CD4-positive, alpha-beta T cell treated with Interleukin-1 beta for 1 hour (primary cell): ENCODE measurements around the gene TMEM207.
A peak's percentile ranks its signal among the peaks of the same experiment; 100 is the strongest.
"Not testable (repeated sequence)": the region's sequence is repeated elsewhere in the genome, so short reads cannot be mapped to it uniquely, and the experiment has no call there.

Experiments used
- DNase-seq, 2 donors: peaks; one replicate each; pipeline ENCODE4 v3.0.0-alpha.2; 2020 to 2022

The TMEM207 gene

DNA sequence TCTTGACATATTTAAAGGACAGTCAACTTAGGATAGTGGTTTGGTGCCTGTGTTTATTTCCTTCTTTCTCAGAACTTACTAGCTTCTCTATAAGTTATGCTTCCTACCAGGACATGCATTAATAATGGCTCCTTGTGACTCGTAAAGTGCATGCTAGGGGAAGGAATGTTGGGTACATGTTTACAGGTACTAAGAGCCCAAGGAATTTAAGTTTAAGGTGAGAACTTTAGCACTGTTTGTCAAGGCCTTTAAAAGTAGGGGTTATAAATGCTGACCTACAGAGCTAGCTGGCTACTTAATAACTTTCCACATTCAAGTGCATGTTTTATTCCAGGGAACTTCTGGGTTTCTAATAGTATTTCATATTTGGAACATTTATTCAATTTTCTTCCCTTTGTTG lies at the start of gene TMEM207:
Gene TMEM207, minus strand, starts transcription at position 101 of the 400 bp plus-strand sequence. Its CDS starts 92 bp downstream, at position 9.
- DNase-seq, result no peak

DNA sequence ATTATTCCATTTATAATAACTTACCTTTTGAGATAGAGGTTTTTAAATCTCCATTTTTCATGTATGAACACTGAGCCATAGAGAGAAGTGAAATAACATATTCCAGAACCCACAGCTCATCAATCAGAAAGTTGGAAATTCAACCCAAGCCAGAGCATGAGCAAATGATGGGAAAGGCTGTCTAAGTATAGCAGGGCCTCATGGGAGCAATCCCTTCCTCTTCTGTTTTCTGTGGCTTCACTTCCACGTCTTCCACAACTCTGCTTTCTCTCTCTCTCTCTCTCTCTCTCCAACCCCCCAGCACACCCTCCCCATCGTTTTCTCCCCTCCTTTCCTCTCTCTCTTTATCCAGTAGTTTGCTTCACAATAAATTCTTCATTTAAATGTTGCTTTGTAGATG lies 49.4 kb upstream of the TMEM207 start:
- no peak for DNase-seq

DNA sequence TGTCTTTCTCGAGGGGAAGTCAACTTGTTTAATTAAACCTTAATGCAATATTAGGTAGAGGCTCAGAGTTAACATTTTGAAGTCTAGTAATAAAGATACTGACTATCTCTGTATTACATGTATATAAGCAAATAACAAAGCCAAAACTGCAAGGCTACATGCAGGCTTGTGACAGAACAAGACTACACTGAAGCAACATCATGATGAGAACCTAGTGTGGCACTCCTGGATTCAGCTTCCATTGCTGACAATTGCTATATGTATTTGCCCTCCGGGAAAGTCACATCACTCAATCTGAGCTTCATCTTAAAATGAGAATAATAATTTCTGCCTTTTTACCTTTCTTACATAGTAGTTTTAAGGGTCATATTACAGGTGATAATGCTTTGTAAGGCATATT lies 48.6 kb upstream of the TMEM207 start:
- no peak for DNase-seq

DNA sequence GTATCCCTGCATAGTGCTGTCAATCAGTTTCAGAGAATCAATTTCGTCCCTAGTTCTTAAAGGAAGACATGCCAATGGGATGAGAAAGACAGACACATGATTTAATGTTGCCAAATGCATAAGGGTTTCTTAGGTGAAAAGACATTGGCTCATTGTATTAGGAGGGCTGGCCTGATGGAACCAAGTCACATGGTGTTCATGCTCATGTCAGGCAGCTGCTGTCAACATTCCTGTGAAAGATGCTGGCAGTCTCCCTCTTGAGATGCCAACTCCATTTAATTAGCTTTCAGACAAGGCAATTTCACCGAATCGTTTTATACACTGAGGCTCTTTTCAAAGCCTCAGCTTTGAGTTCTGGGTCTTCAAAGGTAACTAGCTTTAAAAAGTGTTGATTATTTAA lies 48.1 kb upstream of the TMEM207 start:
- DNase-seq, result no peak

DNA sequence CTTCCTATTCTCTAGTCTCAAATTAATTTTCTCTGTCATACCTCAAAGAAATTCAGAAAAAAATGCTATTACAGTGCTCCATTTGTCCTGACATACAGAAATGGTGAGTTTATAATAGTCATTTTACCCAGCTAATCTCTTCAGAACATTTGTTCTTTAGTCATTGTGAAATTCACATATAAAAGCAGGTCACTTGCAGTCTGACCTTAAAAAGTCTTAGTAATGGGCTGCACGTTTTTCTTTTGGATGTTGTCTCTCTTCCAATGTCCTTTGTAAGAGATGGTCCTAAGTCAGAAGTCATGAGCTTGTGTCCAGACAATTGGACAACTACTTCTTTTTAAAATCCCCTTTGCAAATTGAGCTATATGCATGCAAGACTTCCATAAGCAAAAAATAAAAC lies 47.2 kb upstream of the TMEM207 start:
- no peak for DNase-seq

DNA sequence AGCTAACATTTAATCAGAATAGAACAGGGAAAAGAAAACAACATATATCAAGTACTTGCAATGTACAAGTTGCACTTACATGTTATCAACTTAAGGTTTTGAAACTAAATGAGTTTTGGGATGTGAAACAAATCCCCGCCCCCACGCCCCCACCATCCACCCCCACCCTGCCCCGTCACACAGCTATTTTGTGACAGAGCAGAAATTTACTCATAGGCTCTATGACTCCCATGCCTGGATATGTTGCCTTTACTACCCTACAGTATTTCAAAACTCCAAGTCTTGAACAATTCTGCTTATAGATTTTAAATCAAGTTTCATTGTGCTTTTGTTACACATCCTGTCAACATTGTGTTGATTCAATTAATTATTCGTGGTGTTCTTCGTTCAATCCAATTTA lies 46.1 kb upstream of the TMEM207 start:
- DNase-seq, result no peak

DNA sequence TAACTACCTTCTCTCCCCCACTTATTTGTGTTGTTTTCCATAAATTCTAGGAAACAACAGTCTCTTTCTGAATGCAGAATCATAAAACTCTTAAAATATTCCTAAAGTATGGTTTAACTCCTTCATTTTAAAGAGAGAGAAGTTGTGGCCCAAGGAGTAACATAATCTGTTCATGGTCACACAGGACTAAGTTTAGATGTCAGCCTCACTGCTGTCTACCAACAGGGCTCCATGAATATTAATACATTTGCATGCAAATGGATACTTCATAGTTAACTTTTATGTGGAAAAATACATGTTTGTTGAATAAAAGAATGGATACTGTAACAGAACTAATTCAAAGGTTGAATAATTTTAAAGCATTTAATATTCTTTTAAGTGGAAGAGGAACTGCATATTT lies 45.7 kb upstream of the TMEM207 start:
- DNase-seq, result no peak

DNA sequence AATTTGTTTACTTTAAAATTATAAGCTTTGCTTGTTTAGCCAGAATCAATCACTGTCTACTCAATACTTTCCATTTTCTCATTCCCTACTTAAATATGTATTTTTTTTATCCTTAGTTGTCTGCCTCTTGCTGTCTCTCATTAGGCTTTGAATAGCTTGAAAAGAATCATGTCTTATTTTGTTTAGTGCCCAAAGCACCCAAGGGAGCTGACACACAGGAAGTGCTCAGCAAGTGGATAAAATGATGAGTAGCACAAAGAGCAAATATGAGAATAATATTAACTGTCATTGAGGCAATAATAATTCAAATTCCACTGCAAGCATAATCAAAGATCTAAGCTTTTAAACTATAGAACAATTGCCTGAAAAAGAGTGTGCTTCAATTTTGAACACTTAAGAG lies 45.2 kb upstream of the TMEM207 start:
- DNase-seq, result no peak

DNA sequence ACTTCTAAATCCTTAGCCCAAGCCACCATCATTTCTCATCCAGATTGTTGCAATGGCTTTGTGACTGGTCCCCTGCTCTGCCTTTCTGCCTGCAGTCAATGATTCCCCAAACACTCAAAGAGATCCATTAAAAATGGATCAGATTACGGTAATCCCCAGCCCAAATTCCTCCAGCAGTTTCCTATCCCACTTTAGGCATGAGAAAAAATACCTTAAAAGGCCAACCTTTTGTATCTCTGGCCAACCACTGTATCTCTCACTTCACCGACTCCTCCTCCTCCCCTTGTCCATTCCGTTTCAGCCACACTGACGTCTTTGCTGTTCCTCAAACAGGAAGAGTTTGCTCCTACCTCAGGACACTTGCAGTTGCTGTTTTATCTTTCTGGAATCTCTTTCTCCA lies 43.3 kb upstream of the TMEM207 start:
- no peak for DNase-seq

DNA sequence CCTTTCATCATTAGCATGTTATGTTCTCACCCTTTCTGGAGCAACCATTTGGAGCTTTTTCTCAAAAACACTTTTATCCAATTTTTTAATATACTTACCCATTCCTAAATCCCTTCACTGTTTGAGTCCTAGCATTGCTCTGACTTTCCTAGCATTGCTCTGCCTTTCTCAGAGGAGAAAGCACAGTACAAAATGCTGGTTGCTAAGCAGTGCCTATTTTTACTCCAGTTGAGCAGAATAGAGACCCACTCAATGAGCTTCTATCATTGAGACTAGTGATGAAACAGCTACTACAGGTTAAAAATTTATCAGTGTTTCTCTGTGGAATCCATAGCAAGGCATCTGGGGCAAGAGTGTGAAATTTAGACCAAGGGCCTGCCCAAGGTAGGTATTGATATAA lies 42.4 kb upstream of the TMEM207 start:
- DNase-seq, result no peak

DNA sequence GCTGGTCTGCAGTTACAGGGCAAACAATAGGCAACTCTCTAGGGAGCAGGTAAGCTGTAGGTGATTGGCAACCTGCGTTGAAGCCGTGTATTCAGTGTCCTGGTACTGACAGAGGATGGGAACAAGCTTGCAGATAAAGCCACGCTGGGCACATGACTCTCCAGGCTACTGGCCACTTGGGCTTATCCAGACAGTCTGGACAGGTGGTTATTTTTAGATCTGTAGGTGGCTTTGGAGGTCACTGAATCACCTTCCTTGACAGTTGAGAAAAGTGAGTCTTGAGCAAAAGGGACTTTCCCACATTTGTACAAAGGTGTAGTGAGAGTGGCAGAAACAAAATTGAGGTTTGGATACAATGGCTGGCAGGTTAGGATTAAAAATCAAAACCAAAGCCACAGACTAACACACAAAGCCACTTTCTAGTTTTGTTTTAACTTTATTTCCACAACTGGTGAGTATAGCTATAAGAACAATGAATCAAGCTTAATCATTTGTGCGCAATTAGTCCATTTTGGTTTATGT lies 41.9 kb upstream of the TMEM207 start:
- DNase-seq, result no peak

DNA sequence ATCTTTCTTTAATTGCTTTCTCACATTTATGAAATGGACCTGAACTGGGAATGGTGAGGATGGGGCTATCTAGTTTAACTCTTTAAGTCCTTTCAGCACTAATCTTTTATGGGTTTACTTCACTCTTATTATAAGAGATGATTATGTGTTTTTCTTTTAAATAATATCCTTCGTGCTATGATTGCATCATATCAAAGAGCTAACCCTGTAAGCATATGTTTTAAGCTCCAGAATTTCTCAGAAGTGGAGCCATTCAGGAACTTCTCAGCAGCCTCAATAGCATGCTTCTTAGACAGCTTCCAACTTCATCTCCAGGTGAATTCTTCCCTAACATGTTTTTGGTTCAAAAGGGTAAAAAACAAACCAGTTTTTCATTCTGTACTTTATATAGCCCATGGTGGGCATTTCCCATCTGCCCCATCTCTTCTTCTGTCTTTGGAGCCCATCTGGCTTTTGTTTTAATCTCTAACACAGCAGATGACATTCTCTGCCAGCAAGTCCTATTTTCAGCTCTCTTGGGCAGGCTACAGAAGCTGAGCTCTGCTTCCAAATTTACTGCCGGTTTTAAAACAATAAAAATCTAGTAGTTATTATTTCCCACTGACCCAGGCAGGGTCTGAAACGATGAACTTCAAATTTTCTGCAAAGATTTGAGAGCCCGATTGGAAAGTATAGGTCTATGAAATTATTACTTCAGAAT lies 37.4 kb upstream of the TMEM207 start:
- DNase-seq, result no peak

DNA sequence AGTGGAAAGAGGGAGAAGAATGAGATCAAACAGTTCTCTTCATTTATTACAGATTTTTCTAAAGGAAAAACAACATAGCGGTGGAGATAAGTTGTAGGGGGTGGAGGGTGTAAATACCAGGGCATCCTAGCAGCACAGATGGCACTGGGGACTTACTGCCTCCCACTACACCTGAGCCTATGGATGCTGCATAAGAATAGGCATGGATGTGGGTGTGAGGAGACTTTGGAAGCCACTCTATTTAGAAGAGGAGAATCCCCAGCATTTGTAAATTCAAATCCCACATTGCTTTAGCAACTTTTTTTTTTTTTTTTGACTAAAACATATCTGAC lies 36.8 kb upstream of the TMEM207 start:
- DNase-seq, result no peak

DNA sequence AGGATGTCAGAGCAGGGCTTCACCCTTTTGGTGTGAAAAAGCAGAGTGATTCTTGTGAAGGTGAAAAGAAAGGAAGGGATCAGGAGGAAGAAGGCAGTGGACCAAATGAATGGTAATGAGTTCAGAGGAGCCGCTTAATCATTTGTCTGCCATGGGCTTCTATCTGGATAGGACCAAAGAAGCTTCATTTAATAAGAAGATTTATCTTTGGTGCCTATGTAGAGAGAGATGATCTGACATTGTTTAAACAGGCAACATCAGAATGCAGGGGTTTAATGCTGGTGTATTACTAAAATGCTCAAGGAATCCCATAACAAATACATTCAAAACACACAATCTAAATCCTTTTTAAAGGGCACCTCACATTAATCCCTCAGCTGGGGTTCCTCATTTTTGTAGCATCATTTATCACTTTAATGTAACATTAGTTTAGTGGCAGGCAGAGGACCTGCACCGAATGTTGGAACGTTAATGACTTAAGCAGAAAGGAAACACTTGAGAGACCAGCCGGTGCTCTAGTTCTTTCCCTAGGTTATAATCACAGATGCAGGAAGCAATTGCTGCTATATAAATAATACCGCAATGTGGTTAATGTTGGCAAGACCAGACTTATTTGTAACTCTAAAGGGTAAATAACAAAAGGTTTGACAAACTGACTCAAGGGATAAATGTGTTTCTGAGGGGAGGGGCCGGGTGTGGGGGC lies 36.3 kb upstream of the TMEM207 start:
- no peak for DNase-seq

DNA sequence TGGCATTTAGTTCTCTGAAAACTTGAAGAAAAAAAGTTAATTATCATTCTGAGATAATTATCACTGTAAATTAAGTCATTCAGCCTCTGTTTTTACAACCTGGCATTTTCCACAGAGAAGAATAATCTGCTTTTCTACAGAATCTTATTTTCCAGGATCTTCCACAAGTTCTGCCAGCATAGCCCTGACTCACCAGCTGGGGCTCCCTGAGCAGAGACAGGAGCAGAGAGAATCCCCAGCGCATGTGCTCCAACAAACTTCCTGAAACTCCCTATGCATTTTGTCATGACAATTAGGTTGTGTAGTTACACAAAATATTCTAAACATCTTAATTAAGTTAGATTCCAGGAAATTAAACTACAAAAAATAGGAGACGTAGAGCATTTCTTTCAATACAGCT lies 32.1 kb upstream of the TMEM207 start:
- no peak for DNase-seq

DNA sequence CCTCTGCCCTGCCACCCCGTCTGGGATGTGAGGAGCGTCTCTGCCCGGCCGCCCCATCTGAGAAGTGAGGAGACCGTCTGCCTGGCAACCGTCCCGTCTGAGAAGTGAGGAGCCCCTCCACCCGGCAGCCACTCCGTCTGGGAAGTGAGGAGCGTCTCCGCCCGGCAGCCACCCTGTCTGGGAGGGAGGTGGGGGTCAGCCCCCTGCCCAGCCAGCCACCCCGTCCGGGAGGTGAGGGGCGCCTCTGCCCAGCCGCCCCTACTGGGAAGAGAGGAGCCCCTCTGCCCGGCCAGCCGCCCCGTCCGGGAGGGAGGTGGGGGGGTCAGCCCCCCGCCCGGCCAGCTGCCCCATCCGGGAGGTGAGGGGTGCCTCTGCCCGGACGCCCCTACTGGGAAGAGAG lies 23.6 kb upstream of the TMEM207 start:
- DNase-seq, result not testable (repeated sequence)

DNA sequence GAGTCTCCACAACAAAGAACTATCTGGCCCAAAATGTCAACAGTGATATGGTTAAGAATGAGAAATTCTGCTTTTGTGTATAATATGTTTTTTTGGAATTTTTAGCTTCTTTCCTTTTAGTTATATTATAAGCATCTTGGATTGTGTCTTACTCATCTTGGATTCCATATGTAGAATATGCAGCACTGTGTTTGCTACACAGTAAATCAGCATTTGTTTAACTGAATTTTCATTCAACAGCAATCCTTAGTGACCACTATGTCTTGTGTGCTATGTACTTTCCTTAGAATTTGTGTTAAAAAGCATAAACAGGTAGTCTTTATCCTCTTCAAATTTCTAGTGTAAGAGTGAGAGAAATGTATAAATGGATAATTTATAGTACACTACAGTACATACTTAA lies 18.2 kb upstream of the TMEM207 start:
- DNase-seq, result no peak

DNA sequence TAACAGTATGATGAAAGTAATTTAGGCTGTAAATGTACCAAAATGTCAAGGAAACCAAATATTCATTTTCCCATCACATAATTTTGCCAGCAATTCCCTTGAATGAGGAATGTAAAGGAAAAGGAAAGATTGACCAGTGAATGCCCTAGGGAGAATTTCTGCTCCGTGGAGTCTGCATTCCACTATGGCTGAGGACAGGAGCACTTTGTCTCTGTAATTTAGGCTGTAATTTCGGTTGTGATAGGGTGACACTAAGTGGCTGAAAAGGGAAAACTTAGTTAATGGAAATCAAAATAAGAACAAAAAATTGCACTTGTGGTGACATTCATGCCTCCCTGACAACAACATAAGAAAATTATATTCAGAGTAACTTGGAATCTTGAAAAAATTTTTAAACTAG lies 8.3 kb upstream of the TMEM207 start:
- DNase-seq, result no peak

DNA sequence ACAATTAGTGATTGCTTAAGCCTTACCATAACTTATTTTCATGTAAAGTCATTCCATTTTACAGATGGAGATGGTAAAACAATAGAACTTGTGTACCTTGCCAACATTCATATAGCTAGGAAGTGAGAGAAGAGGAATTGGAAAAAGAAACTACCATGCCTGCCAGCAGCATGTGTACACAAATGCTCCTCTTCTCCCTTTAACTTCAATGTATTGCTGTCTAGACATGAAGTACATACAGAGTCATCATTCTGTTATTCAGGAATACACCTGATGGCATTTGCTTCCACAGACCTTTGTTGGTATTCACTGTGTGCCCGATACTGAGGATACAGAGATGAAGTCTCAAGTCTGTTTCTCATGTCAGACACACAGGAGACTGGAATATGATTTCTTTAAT lies 7.1 kb upstream of the TMEM207 start:
- DNase-seq, result no peak

DNA sequence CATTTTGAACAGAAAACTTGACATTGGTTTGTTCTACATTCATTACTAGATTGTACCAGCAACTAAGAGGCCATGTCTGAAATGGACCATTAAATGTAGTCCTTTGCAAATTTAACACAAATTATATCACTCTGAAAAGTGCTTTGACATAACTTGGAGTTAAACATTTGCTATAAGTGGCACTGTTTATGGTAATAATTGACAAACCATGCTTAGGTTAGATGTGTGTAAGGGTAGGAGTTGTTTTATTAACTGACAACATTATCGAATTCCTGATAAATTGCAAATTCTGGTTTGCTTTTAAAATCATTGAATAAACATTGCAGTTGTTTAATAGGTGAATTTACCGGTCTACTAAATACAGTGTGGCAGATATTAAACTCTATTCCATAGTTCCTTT lies 6.1 kb upstream of the TMEM207 start:
- DNase-seq, result no peak

DNA sequence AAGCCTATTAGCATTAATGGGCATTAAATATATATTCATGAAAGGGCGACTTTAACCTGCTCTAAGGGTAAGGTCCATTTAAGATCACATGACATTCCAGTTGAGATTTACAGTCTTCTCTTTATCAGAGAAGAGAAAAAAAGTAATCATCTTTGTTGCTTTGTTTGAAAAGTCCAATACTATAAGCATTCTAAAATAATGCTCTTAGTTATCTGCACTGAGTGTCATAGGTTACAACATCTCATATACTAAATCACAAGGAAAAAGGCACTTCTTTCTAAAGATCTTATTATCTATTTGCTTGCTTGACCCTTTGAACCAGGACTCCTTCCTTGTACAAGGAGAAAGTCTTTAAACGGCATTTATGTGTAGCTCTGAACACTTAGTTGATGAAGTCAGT lies 1.4 kb downstream of the TMEM207 start:
- DNase-seq, result no peak

DNA sequence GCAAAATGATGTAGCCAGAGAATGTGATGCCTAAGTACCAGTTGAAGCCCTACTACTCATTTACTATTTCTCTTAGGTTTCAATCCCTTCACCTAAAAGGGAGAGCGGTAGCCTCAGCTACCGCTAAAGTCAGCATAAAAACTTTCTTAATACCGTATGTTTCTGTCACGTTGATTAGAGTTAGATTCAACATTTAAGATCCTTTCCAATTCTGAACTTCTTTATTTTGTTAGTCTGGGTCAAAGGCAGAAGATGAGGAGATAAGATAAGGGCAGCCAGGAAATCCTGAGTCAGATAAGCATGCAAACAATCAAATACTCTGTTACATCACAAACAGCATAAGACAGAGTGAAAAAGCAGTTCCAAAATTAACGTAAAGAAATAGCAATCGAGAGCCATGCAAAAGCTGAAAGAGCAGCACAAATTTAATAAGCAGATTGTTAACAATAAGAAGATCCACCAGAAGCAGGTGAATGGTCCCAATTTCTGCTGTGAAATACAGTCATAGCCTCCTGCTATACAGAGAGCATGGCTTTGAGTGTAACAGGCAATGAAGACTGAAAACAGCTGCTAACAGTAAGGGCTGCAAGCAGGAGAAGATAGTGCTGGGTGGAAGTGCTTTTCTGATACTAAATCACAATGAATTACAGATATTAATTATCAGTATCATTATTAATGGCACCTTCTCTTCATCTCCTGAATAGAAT lies 3.0 kb downstream of the TMEM207 start:
- peak in 1 of 2 donors; percentile 11 for DNase-seq

DNA sequence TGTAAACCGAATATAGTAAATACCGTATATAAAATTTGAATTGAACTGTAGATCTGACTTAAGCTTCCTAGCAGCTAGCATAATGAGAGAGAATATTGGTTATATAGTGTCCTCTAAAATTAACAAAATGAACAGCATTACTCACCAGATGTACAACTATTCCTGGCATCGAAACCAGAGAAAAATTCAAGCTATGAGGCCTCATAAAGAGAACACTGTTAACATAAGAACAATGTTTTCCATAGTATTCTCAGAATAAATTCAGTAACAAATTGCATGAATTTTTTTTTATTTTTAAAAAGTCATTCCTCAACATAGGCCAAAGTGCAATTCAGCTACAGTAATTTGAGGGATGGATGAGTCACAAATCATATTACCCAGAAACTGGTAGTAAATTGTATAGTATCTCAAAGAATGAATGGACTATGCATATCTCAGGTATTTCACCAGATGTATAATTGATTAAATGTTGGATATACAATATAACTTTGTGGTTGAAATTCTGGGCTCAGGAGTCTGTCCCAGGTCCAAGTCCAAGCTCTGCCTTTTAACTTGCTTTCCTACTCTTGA lies 5.0 kb downstream of the TMEM207 start:
- no peak for DNase-seq

DNA sequence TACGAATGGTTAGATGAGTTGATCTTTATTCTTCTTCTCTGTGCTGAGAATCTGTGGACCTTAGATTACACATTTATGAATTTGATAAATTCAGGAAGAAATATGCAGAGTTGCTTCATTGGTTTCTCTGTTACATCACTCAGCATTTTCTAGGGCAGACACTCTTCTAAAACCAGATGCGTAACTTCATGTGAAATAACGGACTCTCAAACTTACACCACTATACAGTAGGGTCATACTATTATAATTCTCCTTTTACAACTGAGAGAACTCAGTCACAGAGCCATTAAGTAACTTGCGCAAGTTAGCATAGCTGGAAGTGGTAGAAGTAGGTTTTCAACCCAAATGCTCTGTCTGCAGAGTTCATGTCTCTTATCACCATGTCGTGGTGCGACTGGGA lies 5.7 kb downstream of the TMEM207 start:
- DNase-seq, result no peak
